Keratinocyte (primary cell): ENCODE data around the gene NDUFA12. TPM values are rescaled to one million over a fixed set of nuclear protein-coding genes. Genes with fewer than 3 reads are reported as not detected.

Experiments
- DNase-seq: peaks from one replicate; pipeline ENCODE4 v3.0.0-alpha.2; 2011; ENCODE audit warnings: low read depth, missing footprints, low spot score
- FAIRE-seq: peaks from 2 replicates; lab custom pipeline; 2011; peaks lifted over from hg19 to GRCh38; lab: Jason Lieb, UNC
- H2AFZ ChIP-seq: 2 replicates; pipeline ENCODE4 v1.6.0; 2012; ENCODE audit warnings: low read length, control low read depth, inconsistent platforms; ENCODE audit not compliant: control insufficient read depth
- H3K27ac ChIP-seq: 2 replicates; pipeline ENCODE4 v1.5.1; 2011; ENCODE audit warnings: low read length; ENCODE audit not compliant: control insufficient read depth, insufficient read depth
- H3K27me3 ChIP-seq: 3 replicates; pipeline ENCODE4 v1.6.0; 2011; ENCODE audit warnings: low read length; ENCODE audit not compliant: control insufficient read depth, insufficient read depth; ENCODE audit errors: extremely low read depth
- H3K36me3 ChIP-seq, 2 experiments: 2 replicates in 1 of 2; 3 replicates in 1 of 2; pipeline ENCODE4 v1.5.1; 2011; ENCODE audit warnings: low read length in 2 of 2, mild to moderate bottlenecking in 1 of 2; ENCODE audit not compliant: control insufficient read depth in 2 of 2, insufficient read depth in 2 of 2; ENCODE audit errors: extremely low read depth in 1 of 2
- H3K4me1 ChIP-seq: 3 replicates; pipeline ENCODE4 v1.5.1; 2011; ENCODE audit warnings: low read length; ENCODE audit not compliant: control insufficient read depth, insufficient read depth; ENCODE audit errors: extremely low read depth
- H3K4me2 ChIP-seq: 3 replicates; pipeline ENCODE4 v1.6.0; 2011; ENCODE audit warnings: low read depth, low read length; ENCODE audit not compliant: control insufficient read depth, insufficient read depth; ENCODE audit errors: extremely low read depth
- H3K4me3 ChIP-seq, 3 experiments: fragments of 200-600 bp in 1 of 3; sonication (generic) in 1 of 3; 2 replicates in 2 of 3; 3 replicates in 1 of 3; pipeline ENCODE4 v1.5.1; 2011 to 2016; ENCODE audit warnings: low read length in 3 of 3, mild to moderate bottlenecking in 3 of 3, control low read depth in 2 of 3, inconsistent platforms in 1 of 3, low read depth in 1 of 3, mixed read lengths in 1 of 3, mixed run types in 1 of 3, moderate library complexity in 1 of 3; ENCODE audit not compliant: control insufficient read depth in 2 of 3, insufficient read depth in 2 of 3; ENCODE audit errors: extremely low read depth in 1 of 3
- H3K79me2 ChIP-seq: 2 replicates; pipeline ENCODE4 v1.6.0; 2012; ENCODE audit warnings: low read length; ENCODE audit not compliant: control insufficient read depth, insufficient read depth
- H3K9ac ChIP-seq: 3 replicates; pipeline ENCODE4 v1.6.0; 2011; ENCODE audit warnings: low read length; ENCODE audit not compliant: control insufficient read depth, insufficient read depth; ENCODE audit errors: extremely low read depth
- H3K9me1 ChIP-seq: 3 replicates; pipeline ENCODE4 v1.6.0; 2011; ENCODE audit warnings: low read length; ENCODE audit not compliant: control insufficient read depth, insufficient read depth; ENCODE audit errors: extremely low read depth
- H3K9me3 ChIP-seq: 2 replicates; pipeline ENCODE4 v1.5.1; 2012; ENCODE audit warnings: low read depth, low read length; ENCODE audit not compliant: control insufficient read depth
- H4K20me1 ChIP-seq: 3 replicates; pipeline ENCODE4 v1.6.0; 2011; ENCODE audit warnings: low read length; ENCODE audit not compliant: control insufficient read depth, insufficient read depth; ENCODE audit errors: extremely low read depth
- EZH2 ChIP-seq: IDR thresholded peaks from one replicate; pipeline ENCODE4 v1.6.1; 2012; ENCODE audit warnings: inconsistent platforms, mild to moderate bottlenecking, low read length, moderate library complexity
- dilution Hi-C: fragments of 300-500 bp; cut with MboI; formaldehyde crosslinking; loops from one replicate; pipeline ENCODE4 v1.7.0; 2020; ENCODE audit warnings: low sequenced_read_pairs; ENCODE audit not compliant: extremely low pct_ligation_motif_present
- polyA plus RNA-seq, 5 experiments: library from polyadenylated mRNA; depleted of rRNA in 3 of 5; stranded (reverse) in 3 of 5; stranded (forward) in 1 of 5; unstranded in 1 of 5; fragments of >200 nt; gene quantifications; 1 replicate in 1 of 5; 2 replicates in 3 of 5; 3 replicates in 1 of 5; pipeline versions ENCODE4 v1.2.1 to v1.2.3, GENCODE V29; 2011 to 2012; ENCODE audit warnings: missing spikeins in 2 of 5, low read depth in 1 of 5, low replicate concordance in 1 of 5
- TF ChIP-seq, protein P1 (sequence below), 3 experiments: IDR thresholded peaks in 1 of 3; conservative IDR thresholded peaks in 1 of 3; optimal IDR thresholded peaks in 1 of 3; 2 replicates in 2 of 3; 3 replicates in 1 of 3; pipeline versions ENCODE3 to v1.5.1; 2011; ENCODE audit warnings: low read length in 3 of 3, mild to moderate bottlenecking in 3 of 3, moderate library complexity in 2 of 3, control low read depth in 1 of 3, inconsistent platforms in 1 of 3; ENCODE audit not compliant: insufficient read depth in 2 of 3; ENCODE audit errors: extremely low read depth in 1 of 3

Gene NDUFA12
- polyA plus RNA-seq, 1 donor (not counting 4 experiments of a cell fraction or from before 2014, with no cell fraction given), result 215 TPM

DNA sequence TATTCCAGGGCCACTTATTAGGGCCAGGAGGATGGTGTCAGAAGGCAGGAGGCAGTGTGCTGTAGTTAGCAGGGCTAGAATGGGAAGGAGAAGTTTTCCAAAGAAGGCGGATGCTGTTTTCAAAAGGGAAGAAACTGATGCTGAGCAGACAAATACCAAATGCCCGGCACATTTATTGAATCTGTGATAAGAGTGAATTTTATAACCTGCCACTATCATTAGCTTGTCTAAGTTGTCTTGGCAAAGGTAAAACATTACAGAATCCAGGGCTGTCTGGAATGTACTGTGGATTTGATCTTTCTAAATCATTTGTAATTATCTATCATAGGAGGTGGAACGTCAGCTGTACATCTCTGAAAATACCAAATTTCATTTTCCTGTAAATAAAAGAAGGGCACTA, 40.8 kb downstream of the NDUFA12 start:
- Histone ChIP-seq H3K79me2 (no peaks in the 10 kb centered on the region), H3K27me3 (no peaks in the 10 kb centered on the region), H3K4me1 (no peaks in the 10 kb centered on the region), H4K20me1 (no peaks in the 10 kb centered on the region), H3K27ac (no peak overlapping the region), H2AFZ (no peak overlapping the region), H3K4me3 (no peak overlapping the region), H3K4me2 (no peak overlapping the region), H3K9ac (no peak overlapping the region), H3K9me3 (no peaks in the 10 kb centered on the region), H3K9me1 (no peaks in the 10 kb centered on the region), H3K36me3 (no peaks in the 10 kb centered on the region)
- no peak for DNase-seq
- FAIRE-seq, result no peak
- dilution Hi-C loops, result no loop called here
- TF ChIP-seq EZH2, result no peak
- TF ChIP-seq, protein P1, sequence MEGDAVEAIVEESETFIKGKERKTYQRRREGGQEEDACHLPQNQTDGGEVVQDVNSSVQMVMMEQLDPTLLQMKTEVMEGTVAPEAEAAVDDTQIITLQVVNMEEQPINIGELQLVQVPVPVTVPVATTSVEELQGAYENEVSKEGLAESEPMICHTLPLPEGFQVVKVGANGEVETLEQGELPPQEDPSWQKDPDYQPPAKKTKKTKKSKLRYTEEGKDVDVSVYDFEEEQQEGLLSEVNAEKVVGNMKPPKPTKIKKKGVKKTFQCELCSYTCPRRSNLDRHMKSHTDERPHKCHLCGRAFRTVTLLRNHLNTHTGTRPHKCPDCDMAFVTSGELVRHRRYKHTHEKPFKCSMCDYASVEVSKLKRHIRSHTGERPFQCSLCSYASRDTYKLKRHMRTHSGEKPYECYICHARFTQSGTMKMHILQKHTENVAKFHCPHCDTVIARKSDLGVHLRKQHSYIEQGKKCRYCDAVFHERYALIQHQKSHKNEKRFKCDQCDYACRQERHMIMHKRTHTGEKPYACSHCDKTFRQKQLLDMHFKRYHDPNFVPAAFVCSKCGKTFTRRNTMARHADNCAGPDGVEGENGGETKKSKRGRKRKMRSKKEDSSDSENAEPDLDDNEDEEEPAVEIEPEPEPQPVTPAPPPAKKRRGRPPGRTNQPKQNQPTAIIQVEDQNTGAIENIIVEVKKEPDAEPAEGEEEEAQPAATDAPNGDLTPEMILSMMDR (optimal IDR thresholded peaks at IDR 0.05 in 1 of 3, IDR thresholded peaks at IDR 0.05 in 1 of 3, conservative IDR thresholded peaks at IDR 0.05 in 1 of 3; ENCODE audit: extremely low read depth in 1 of 3, insufficient read depth in 2 of 3, low read length in 3 of 3), result no peak

DNA sequence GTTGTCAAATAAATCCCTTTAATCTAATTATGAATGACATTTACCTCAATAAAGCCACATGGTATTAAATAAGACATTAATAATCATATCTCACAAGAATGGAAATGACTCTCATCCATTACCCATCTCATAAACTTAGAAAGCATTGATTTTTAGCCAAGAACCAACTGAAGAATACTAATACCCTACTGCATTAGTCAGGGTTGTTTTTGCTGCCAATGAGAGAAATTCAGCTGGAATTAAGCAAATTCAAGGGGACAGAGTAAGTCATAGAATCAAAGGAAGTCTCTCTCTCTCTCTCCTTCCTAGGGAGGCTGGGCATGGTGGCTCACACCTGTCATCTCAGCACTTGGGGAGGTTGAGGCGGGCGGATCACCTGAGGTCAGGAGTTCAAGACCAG, 41.6 kb downstream of the NDUFA12 start:
- FAIRE-seq, result no peak
- dilution Hi-C loops, result no loop called here

More for the DNA sequence above, 41.6 kb downstream of the NDUFA12 start:
- Histone ChIP-seq H3K4me2 (no peak overlapping the region), H3K9me1 (no peaks in the 10 kb centered on the region), H3K4me3 (no peak overlapping the region), H3K4me1 (no peaks in the 10 kb centered on the region), H3K9me3 (no peaks in the 10 kb centered on the region), H3K9ac (no peak overlapping the region), H3K36me3 (no peaks in the 10 kb centered on the region), H3K27ac (no peak overlapping the region), H3K79me2 (no peaks in the 10 kb centered on the region), H3K27me3 (no peaks in the 10 kb centered on the region), H4K20me1 (no peaks in the 10 kb centered on the region), H2AFZ (no peak overlapping the region)
- TF ChIP-seq EZH2, result no peak
- TF ChIP-seq, protein P1 (optimal IDR thresholded peaks at IDR 0.05 in 1 of 3, IDR thresholded peaks at IDR 0.05 in 1 of 3, conservative IDR thresholded peaks at IDR 0.05 in 1 of 3; ENCODE audit: extremely low read depth in 1 of 3, insufficient read depth in 2 of 3, low read length in 3 of 3), result no peak
- no peak for DNase-seq
